ENCODE data around the gene TBC1D4.

The TBC1D4 gene

DNA sequence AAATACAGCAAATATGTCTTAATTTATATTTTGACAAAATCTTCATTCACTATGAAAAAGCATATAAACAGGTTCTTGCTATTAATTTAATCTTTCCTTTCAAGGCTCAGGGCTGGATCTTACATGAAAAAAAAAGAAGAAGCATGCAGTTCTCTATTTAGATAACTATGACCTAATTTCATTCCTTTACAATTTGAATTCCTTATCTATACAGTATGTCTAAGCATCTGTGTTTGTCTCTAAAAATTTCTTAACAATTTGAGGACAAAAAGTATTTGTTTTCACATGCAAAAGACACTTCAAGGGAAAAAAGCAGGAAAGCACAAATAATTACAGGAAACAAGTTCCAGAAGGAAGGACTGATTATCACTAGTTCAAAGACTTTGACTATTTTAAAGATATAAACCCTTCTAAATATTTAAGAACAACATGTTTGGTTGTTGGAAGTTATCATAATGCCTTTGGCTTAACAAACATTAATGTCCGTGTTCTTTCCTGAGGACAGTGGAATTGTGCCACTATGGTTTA is 157.5 kb downstream of the TBC1D4 start:
- Histone ChIP-seq H3K9ac (ENCODE audit: low read length in 5 of 5) (no peak overlapping the region), H3K36me3 (ENCODE audit: control insufficient read depth in 5 of 5, insufficient read depth in 5 of 5, low read length in 5 of 5) (peaks cover 4 to 9% (median 8%) of the 10 kb centered on the region in 5 donors), H3K4me3 (ENCODE audit: low read depth in 1 of 5, low read length in 5 of 5) (no peak overlapping the region), H3K4me1 (ENCODE audit: control insufficient read depth in 5 of 5, insufficient read depth in 5 of 5, low read length in 5 of 5) (peaks cover 0 to 21% (median 15%) of the 10 kb centered on the region in 5 donors), H3K27ac (ENCODE audit: low read depth, low read length) (no peak overlapping the region), H3K9me3 (ENCODE audit: control insufficient read depth in 5 of 5, low read length in 5 of 5) (no peaks in the 10 kb centered on the region), H3K27me3 (ENCODE audit: control insufficient read depth in 5 of 5, insufficient read depth in 4 of 5, low read length in 5 of 5) (no peaks in the 10 kb centered on the region)

DNA sequence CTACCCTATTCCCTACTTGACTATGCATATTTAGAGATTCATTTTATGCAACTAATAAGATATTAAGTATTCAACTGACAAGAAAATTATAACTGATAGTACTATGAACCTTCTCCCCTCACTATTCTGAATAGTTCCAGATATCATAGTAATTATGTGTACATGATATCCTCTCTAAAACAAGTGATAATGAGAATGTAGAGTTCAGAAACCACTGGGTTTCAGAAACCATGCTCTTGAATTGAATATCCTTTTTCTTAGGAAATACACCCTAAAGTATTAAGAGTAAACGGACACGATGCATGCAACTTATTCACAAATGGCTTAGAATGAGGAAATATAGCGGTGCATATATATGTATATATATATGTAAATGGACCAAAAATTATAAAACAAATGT is 160.9 kb downstream of the TBC1D4 start:
- Histone ChIP-seq H3K36me3 (ENCODE audit: control insufficient read depth in 5 of 5, insufficient read depth in 5 of 5, low read length in 5 of 5) (peaks cover 2 to 15% (median 7%) of the 10 kb centered on the region in 5 donors), H3K4me3 (ENCODE audit: low read depth in 1 of 5, low read length in 5 of 5) (no peak overlapping the region), H3K4me1 (ENCODE audit: control insufficient read depth in 5 of 5, insufficient read depth in 5 of 5, low read length in 5 of 5) (peaks cover 0 to 10% (median 7%) of the 10 kb centered on the region in 5 donors), H3K9ac (ENCODE audit: low read length in 5 of 5) (no peak overlapping the region), H3K27ac (ENCODE audit: low read depth, low read length) (no peak overlapping the region), H3K27me3 (ENCODE audit: control insufficient read depth in 5 of 5, insufficient read depth in 4 of 5, low read length in 5 of 5) (no peaks in the 10 kb centered on the region), H3K9me3 (ENCODE audit: control insufficient read depth in 5 of 5, low read length in 5 of 5) (no peaks in the 10 kb centered on the region)

DNA sequence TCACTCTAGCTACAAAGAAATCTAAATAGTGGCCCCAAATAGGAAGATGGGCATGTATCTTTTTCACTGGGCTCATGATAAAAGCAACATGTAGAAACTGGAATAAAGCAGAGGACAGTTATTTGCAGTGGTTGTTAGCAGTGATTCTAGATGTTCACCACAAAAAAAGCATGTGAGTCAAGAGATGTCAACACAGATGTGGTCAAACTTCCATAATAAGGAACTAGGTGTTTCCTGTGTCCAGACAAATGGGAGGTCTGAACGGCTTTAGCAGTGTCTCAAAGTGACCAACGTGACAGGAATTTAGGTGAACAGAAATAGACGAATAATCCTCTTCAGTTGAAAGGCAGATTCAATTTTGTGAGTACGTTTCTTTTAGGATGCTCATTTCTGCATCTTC is 162.7 kb downstream of the TBC1D4 start:
- Histone ChIP-seq H3K9me3 (ENCODE audit: control insufficient read depth in 5 of 5, low read length in 5 of 5) (no peaks in the 10 kb centered on the region), H3K27me3 (ENCODE audit: control insufficient read depth in 5 of 5, insufficient read depth in 4 of 5, low read length in 5 of 5) (no peaks in the 10 kb centered on the region), H3K4me1 (ENCODE audit: control insufficient read depth in 5 of 5, insufficient read depth in 5 of 5, low read length in 5 of 5) (peaks cover 0 to 10% (median 2%) of the 10 kb centered on the region in 5 donors), H3K4me3 (ENCODE audit: low read depth in 1 of 5, low read length in 5 of 5) (no peak overlapping the region), H3K36me3 (ENCODE audit: control insufficient read depth in 5 of 5, insufficient read depth in 5 of 5, low read length in 5 of 5) (peaks cover 0 to 15% (median 3%) of the 10 kb centered on the region in 5 donors), H3K27ac (ENCODE audit: low read depth, low read length) (no peak overlapping the region), H3K9ac (ENCODE audit: low read length in 5 of 5) (no peak overlapping the region)

DNA sequence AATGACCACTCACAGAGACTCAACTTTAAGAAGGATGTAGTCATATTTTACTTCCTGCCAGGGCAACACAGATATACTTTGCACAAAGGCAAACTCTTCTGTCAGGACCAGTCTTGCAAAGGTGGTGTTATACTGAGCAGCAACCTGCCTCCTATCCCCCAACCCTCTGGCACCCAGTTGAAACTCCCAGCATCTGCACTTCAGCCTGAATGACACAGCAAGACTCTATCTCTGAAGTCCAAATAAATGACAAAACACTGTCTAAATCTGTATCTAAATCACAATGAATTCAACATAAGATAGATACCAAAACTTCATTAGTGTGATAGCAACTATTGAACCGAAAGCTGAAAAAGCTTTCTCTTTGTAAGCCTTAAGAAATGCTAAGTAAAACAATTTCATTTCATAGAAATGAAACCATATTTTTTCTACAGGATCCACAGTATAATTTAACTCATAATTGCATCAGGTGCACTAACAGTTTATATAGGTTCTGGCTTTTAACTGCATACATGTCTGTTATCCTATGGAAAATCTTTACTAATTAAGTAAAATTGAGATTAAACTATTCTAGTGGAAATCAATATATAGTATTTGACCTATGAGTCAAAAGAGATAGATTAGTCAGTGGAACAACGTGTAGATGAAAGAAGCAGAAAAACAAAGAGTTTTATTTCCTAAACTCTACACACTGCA is 163.7 kb downstream of the TBC1D4 start:
- peaks cover 0 to 15% (median 3%) of the 10 kb centered on the region in 5 donors for H3K36me3 ChIP-seq (ENCODE audit: control insufficient read depth in 5 of 5, insufficient read depth in 5 of 5, low read length in 5 of 5)
- peaks cover 0 to 10% (median 0%) of the 10 kb centered on the region in 5 donors for H3K4me1 ChIP-seq (ENCODE audit: control insufficient read depth in 5 of 5, insufficient read depth in 5 of 5, low read length in 5 of 5)
- no peaks in the 10 kb centered on the region for H3K9me3 ChIP-seq (ENCODE audit: control insufficient read depth in 5 of 5, low read length in 5 of 5)
- H3K27me3 ChIP-seq (ENCODE audit: control insufficient read depth in 5 of 5, insufficient read depth in 4 of 5, low read length in 5 of 5), result no peaks in the 10 kb centered on the region
- no peak overlapping the region for H3K27ac ChIP-seq (ENCODE audit: low read depth, low read length)
- H3K4me3 ChIP-seq (ENCODE audit: low read depth in 1 of 5, low read length in 5 of 5), result no peak overlapping the region
- no peak overlapping the region for H3K9ac ChIP-seq (ENCODE audit: low read length in 5 of 5)

DNA sequence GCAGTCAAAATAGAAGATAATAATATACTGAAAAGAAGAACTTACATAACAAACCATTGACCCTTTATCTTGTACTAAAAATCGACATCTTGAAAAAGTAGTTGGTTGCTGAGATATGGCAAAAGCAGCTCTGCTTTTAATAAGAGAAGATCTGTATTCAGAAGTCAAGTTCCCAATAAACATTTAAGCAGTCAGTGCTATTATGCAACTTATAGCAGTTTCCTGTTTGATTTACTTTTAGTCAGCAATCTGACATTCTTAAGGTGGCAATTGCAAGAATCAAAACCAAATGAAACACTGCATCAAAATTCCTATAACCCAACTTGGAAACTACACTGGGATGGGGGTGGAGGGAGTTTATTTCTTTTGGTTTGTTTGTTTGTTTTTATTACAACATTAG is 165.5 kb downstream of the TBC1D4 start:
- Histone ChIP-seq H3K27me3 (ENCODE audit: control insufficient read depth in 5 of 5, insufficient read depth in 4 of 5, low read length in 5 of 5) (no peaks in the 10 kb centered on the region), H3K4me3 (ENCODE audit: low read depth in 1 of 5, low read length in 5 of 5) (no peak overlapping the region), H3K36me3 (ENCODE audit: control insufficient read depth in 5 of 5, insufficient read depth in 5 of 5, low read length in 5 of 5) (peaks cover 6 to 16% (median 12%) of the 10 kb centered on the region in 5 donors), H3K4me1 (ENCODE audit: control insufficient read depth in 5 of 5, insufficient read depth in 5 of 5, low read length in 5 of 5) (peaks cover 0 to 10% (median 0%) of the 10 kb centered on the region in 5 donors), H3K27ac (ENCODE audit: low read depth, low read length) (no peak overlapping the region), H3K9ac (ENCODE audit: low read length in 5 of 5) (no peak overlapping the region), H3K9me3 (ENCODE audit: control insufficient read depth in 5 of 5, low read length in 5 of 5) (no peaks in the 10 kb centered on the region)

DNA sequence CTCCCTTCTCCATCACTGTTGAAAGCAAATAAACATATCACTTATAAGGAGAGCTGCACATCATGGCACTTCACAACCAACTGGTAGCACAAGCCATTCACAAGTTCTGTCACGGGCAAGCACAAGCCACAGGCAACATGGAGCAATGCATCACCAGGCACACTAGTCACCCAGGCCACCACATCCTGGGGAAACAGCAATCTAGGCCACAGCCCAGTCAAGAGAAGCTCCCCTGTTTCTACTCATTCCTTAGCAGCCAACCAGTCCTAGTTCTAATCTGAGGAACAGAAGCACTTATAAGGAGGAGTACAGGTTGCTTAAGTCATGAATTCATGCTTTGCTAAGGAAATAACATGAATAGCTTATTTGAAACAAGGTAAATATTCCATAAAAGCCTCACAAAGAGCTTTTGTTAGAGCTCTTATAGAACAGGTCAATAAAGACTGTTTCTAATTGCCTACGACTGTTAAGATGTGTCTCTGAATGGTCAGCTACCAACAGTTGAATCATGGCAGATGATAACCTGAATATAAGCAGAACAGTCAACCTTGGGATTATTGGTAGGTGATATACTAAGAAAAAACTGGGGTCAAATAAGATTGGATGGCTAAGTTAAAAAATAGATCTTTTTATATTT is 169.0 kb downstream of the TBC1D4 start:
- Histone ChIP-seq H3K4me1 (ENCODE audit: control insufficient read depth in 5 of 5, insufficient read depth in 5 of 5, low read length in 5 of 5) (peaks cover 0 to 10% (median 0%) of the 10 kb centered on the region in 5 donors), H3K9me3 (ENCODE audit: control insufficient read depth in 5 of 5, low read length in 5 of 5) (no peaks in the 10 kb centered on the region), H3K4me3 (ENCODE audit: low read depth in 1 of 5, low read length in 5 of 5) (no peak overlapping the region), H3K9ac (ENCODE audit: low read length in 5 of 5) (no peak overlapping the region), H3K27me3 (ENCODE audit: control insufficient read depth in 5 of 5, insufficient read depth in 4 of 5, low read length in 5 of 5) (no peaks in the 10 kb centered on the region), H3K36me3 (ENCODE audit: control insufficient read depth in 5 of 5, insufficient read depth in 5 of 5, low read length in 5 of 5) (peaks cover 17 to 31% (median 27%) of the 10 kb centered on the region in 5 donors), H3K27ac (ENCODE audit: low read depth, low read length) (no peak overlapping the region)

DNA sequence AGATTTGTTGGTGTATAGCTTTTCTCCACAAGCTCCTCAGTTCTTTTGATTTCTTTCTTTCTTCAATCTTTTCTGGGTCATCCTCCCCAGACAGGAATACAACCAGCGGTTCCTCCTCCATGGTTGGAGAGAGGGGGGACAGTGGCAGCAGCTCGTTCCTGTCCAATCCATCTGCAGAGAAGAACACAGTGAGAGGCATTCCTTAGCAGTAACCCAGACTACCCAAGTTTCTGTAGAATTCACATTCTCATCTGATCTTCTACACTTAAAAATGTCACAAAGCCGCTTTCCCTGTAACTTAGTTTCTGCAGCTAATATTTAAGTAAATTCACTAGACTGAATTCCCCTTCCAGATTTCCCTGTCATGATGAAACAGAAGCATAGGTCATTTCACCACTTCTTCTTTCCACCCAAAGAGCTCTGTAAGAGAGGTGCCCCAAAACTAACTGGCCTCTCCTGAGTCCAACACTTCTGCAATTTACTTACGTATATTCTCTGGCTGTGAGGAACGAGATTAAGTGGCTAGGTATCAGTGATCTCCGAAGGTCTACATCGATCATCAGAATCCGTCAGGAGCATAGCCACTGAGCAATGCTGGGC is 171.9 kb downstream of the TBC1D4 start:
- Histone ChIP-seq H3K27me3 (ENCODE audit: control insufficient read depth in 5 of 5, insufficient read depth in 4 of 5, low read length in 5 of 5) (no peaks in the 10 kb centered on the region), H3K9me3 (ENCODE audit: control insufficient read depth in 5 of 5, low read length in 5 of 5) (no peaks in the 10 kb centered on the region), H3K4me3 (ENCODE audit: low read depth in 1 of 5, low read length in 5 of 5) (no peak overlapping the region), H3K36me3 (ENCODE audit: control insufficient read depth in 5 of 5, insufficient read depth in 5 of 5, low read length in 5 of 5) (peaks cover 17 to 35% (median 29%) of the 10 kb centered on the region in 5 donors), H3K9ac (ENCODE audit: low read length in 5 of 5) (no peak overlapping the region), H3K4me1 (ENCODE audit: control insufficient read depth in 5 of 5, insufficient read depth in 5 of 5, low read length in 5 of 5) (peaks cover 0 to 3% (median 2%) of the 10 kb centered on the region in 5 donors), H3K27ac (ENCODE audit: low read depth, low read length) (no peak overlapping the region)

DNA sequence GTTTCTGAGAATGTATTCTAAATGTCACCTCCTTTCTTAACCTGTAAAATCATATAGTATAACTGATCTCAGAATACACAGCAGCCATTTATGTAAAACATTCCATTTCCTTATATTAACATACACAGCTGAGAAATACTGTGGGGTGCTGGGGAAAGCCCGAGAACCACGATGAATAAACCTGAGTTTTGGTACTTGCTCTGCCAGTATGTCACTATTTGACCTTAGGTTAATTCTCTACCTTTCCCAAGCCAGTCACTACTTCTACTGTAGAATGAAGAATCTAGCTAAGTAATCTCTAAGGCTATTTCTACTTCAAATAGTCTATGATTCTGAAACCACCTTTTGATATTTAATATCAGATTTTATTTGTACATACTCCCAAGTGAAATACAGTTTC is 173.7 kb downstream of the TBC1D4 start:
- Histone ChIP-seq H3K4me1 (ENCODE audit: control insufficient read depth in 5 of 5, insufficient read depth in 5 of 5, low read length in 5 of 5) (peaks cover 0 to 8% (median 5%) of the 10 kb centered on the region in 5 donors), H3K27ac (ENCODE audit: low read depth, low read length) (no peak overlapping the region), H3K9ac (ENCODE audit: low read length in 5 of 5) (no peak overlapping the region), H3K36me3 (ENCODE audit: control insufficient read depth in 5 of 5, insufficient read depth in 5 of 5, low read length in 5 of 5) (peaks cover 17 to 38% (median 33%) of the 10 kb centered on the region in 5 donors), H3K27me3 (ENCODE audit: control insufficient read depth in 5 of 5, insufficient read depth in 4 of 5, low read length in 5 of 5) (no peaks in the 10 kb centered on the region), H3K4me3 (ENCODE audit: low read depth in 1 of 5, low read length in 5 of 5) (no peak overlapping the region), H3K9me3 (ENCODE audit: control insufficient read depth in 5 of 5, low read length in 5 of 5) (no peaks in the 10 kb centered on the region)

DNA sequence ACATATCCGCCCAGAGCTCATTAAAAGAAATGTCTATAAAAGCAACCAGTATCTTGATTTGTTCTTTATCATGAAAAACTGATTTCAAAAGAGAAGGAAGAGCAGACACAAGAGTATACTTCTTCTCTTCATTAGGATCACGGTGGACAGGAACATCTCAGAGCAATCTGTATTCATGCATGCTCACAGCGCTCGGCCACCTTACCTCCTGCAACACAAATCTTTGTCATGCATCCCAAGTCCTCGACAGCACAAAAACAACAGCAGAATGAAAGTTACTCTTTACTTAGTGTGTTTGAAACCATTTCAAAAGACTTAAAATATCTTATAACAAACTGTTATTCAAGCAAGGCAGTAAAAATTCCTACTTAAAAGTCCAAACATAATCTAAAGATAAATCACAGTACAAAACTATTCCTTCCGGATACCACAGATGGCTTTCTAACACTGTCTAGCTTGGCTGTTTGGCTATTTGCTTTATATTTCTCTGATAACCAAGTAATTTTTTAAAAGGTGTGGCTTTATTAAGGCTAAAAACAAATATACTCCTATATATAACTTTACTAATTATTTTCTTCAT is 174.5 kb downstream of the TBC1D4 start:
- Histone ChIP-seq H3K9me3 (ENCODE audit: control insufficient read depth in 5 of 5, low read length in 5 of 5) (no peaks in the 10 kb centered on the region), H3K9ac (ENCODE audit: low read length in 5 of 5) (no peak overlapping the region), H3K27ac (ENCODE audit: low read depth, low read length) (no peak overlapping the region), H3K4me3 (ENCODE audit: low read depth in 1 of 5, low read length in 5 of 5) (no peak overlapping the region), H3K36me3 (ENCODE audit: control insufficient read depth in 5 of 5, insufficient read depth in 5 of 5, low read length in 5 of 5) (peaks cover 11 to 34% (median 31%) of the 10 kb centered on the region in 5 donors), H3K27me3 (ENCODE audit: control insufficient read depth in 5 of 5, insufficient read depth in 4 of 5, low read length in 5 of 5) (no peaks in the 10 kb centered on the region), H3K4me1 (ENCODE audit: control insufficient read depth in 5 of 5, insufficient read depth in 5 of 5, low read length in 5 of 5) (peaks cover 0 to 8% (median 5%) of the 10 kb centered on the region in 5 donors)

All from subcutaneous abdominal adipose tissue (tissue), 5 donors.